ENCODE results near the gene TICRR.

The TICRR gene

GRCh38 chr15:89675606-89676005 is 100.3 kb downstream of the TICRR start:
- no peak for DNase-seq (ENCODE audit: low read depth, low spot score)
- no peak for TF ChIP-seq CTCF (IDR thresholded peaks at IDR 0.05; ENCODE audit: low read depth, low read length)
- no peak overlapping the region for H3K4me3 ChIP-seq (ENCODE audit: low read depth, low read length)
- in situ Hi-C loops (cut with HindIII; ENCODE audit: low sequenced_read_pairs), result no loop called here

DNA sequence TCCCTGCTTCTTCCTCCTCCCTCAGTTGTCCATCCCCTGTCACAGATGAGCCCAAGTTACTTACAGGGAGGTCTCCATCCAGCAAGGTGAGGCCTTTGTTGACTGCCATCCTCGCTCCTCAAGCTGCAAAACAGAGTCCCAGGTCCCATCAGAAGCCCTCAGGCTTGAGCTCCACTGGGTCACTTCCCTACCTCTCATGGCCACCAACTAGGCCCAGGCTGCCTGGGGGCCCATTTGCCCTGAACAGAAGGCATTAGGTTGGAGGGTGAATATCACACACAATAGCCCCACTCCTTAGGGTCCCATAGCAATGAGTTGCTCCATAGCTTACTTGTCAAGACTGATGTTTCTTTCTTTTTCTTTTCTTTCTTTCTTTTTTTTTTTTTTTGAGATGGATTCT is 102.1 kb downstream of the TICRR start:
- H3K4me3 ChIP-seq (ENCODE audit: low read depth, low read length), result no peak overlapping the region
- in situ Hi-C loops (cut with HindIII; ENCODE audit: low sequenced_read_pairs), result no loop called here
- DNase-seq (ENCODE audit: low read depth, low spot score), result no peak
- no peak for TF ChIP-seq CTCF (IDR thresholded peaks at IDR 0.05; ENCODE audit: low read depth, low read length)

Measured in astrocyte of the spinal cord (primary cell).